22Rv1 (cell line): ENCODE measurements around the gene LRBA.

ENCODE experiments used
- ZFX ChIP-seq: fragments of 450-650 bp; IDR thresholded peaks from 2 replicates; pipeline ENCODE4 v1.6.1; 2017; ENCODE audit warnings: antibody characterized with exemption, borderline replicate concordance
- TF ChIP-seq, protein P1 (sequence below): fragments of 450-650 bp; IDR thresholded peaks from 2 replicates; pipeline ENCODE4 v1.5.1; 2017; ENCODE audit warnings: mild to moderate bottlenecking

GRCh38 chr4:150694438-150694837 lies 320.6 kb downstream of the LRBA start:
- TF ChIP-seq, protein P1, sequence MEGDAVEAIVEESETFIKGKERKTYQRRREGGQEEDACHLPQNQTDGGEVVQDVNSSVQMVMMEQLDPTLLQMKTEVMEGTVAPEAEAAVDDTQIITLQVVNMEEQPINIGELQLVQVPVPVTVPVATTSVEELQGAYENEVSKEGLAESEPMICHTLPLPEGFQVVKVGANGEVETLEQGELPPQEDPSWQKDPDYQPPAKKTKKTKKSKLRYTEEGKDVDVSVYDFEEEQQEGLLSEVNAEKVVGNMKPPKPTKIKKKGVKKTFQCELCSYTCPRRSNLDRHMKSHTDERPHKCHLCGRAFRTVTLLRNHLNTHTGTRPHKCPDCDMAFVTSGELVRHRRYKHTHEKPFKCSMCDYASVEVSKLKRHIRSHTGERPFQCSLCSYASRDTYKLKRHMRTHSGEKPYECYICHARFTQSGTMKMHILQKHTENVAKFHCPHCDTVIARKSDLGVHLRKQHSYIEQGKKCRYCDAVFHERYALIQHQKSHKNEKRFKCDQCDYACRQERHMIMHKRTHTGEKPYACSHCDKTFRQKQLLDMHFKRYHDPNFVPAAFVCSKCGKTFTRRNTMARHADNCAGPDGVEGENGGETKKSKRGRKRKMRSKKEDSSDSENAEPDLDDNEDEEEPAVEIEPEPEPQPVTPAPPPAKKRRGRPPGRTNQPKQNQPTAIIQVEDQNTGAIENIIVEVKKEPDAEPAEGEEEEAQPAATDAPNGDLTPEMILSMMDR, result no peak
- TF ChIP-seq ZFX, result no peak
